K562 (cell line): ENCODE data around the gene UBXN11. TPM values are rescaled to one million over a fixed set of nuclear protein-coding genes. Genes with fewer than 3 reads are reported as not detected.

Source experiments
- ATAC-seq: fragments of 200-7000 bp; cut with Tn5 transposase; 3 replicates; pipeline ENCODE4 v1.9.1; 2020; ENCODE audit warnings: moderate library complexity
- BruUV-seq: library from RNA; stranded (reverse); fragments of 400-500 nt; replicated peaks from 2 replicates; lab custom pipeline; 2021; lab: Mats Ljungman, UMichigan
- CTCF ChIA-PET: fragments of 300-600 bp; formaldehyde crosslinking; extraction: SDS; loops from one replicate; lab custom pipeline; 2021; ENCODE audit warnings: low intra/inter-chr PET ratio; lab: Yijun Ruan, JAX
- POLR2A ChIA-PET: fragments of 300-600, 350-650 bp; sonication (Branson Sonifier 250); formaldehyde crosslinking; extraction: SDS; loops from one replicate; lab custom pipeline; 2021; ENCODE audit warnings: antibody characterized with exemption, inconsistent platforms; lab: Yijun Ruan, JAX
- DNase-seq, 4 experiments: peaks; one replicate each; pipeline versions ENCODE4 v3.0.0 to v3.0.0-alpha.2; 2011 to 2018; ENCODE audit warnings: low spot score in 3 of 4, mixed read lengths in 3 of 4; ENCODE audit errors: extremely low read depth in 1 of 4
- FAIRE-seq: peaks from 2 replicates; lab custom pipeline; 2011; peaks lifted over from hg19 to GRCh38; lab: Jason Lieb, UNC
- H2AFZ ChIP-seq: 2 replicates; pipeline ENCODE4 v1.6.0; 2011; ENCODE audit warnings: low read depth, low read length, control low read depth, inconsistent platforms
- H3K27ac ChIP-seq: fragments of 200-600 bp; 3 replicates; pipeline ENCODE4 v1.8.0; 2011; ENCODE audit warnings: low read depth, mild to moderate bottlenecking, control low read depth, inconsistent platforms, low read length, moderate library complexity, mixed read lengths; ENCODE audit errors: extremely low read depth
- H3K27me3 ChIP-seq, 2 experiments: fragments of 300-600 bp in 1 of 2; 2 replicates in 1 of 2; 3 replicates in 1 of 2; pipeline versions ENCODE4 v1.6.0 to v1.8.0; 2011; ENCODE audit warnings: inconsistent platforms in 2 of 2, low read length in 2 of 2, mild to moderate bottlenecking in 1 of 2, mixed read lengths in 1 of 2, moderate library complexity in 1 of 2; ENCODE audit not compliant: control insufficient read depth in 2 of 2, insufficient read depth in 2 of 2
- H3K36me3 ChIP-seq: fragments of 300-600 bp; 3 replicates; pipeline ENCODE4 v1.8.0; 2011; ENCODE audit warnings: mild to moderate bottlenecking, low read length, inconsistent platforms; ENCODE audit not compliant: control insufficient read depth, insufficient read depth
- H3K4me1 ChIP-seq, 2 experiments: fragments of 200-600 bp in 1 of 2; replicated peaks in 1 of 2; 2 replicates in 1 of 2; 3 replicates in 1 of 2; pipeline versions ENCODE4 v1.5.1 to v1.8.0; 2011; ENCODE audit warnings: inconsistent platforms in 2 of 2, low read length in 2 of 2, mild to moderate bottlenecking in 1 of 2, mixed read lengths in 1 of 2, moderate library complexity in 1 of 2; ENCODE audit not compliant: control insufficient read depth in 2 of 2, insufficient read depth in 2 of 2
- H3K4me2 ChIP-seq: 2 replicates; pipeline ENCODE4 v1.6.1; 2011; ENCODE audit warnings: low read length, control low read depth, inconsistent platforms, mixed read lengths; ENCODE audit not compliant: insufficient read depth
- H3K4me3 ChIP-seq: fragments of 200-600 bp; sonication (generic), shearing (Covaris generic); 2 replicates; pipeline ENCODE4 v1.5.1; 2016; ENCODE audit warnings: control low read depth, inconsistent platforms
- H3K79me2 ChIP-seq: fragments of 200-600 bp; 3 replicates; pipeline ENCODE4 v1.8.0; 2011; ENCODE audit warnings: low read length, inconsistent platforms; ENCODE audit not compliant: control insufficient read depth, insufficient read depth
- H3K9ac ChIP-seq, 2 experiments: 2 replicates each; pipeline versions ENCODE4 v1.6.0 to v1.6.1; 2011; ENCODE audit warnings: low read depth in 2 of 2, low read length in 2 of 2, control low read depth in 1 of 2, inconsistent platforms in 1 of 2, mild to moderate bottlenecking in 1 of 2, mixed read lengths in 1 of 2; ENCODE audit not compliant: insufficient read depth in 1 of 2
- H3K9me1 ChIP-seq: one replicate; pipeline ENCODE4 v1.6.0; 2011; ENCODE audit warnings: inconsistent platforms, mild to moderate bottlenecking, low read length, moderate library complexity; ENCODE audit not compliant: control insufficient read depth, insufficient read depth
- H3K9me3 ChIP-seq: replicated peaks from 2 replicates; pipeline ENCODE4 v1.5.1; 2011; ENCODE audit warnings: low read depth, low read length, inconsistent platforms; ENCODE audit not compliant: control insufficient read depth, insufficient read depth
- H4K20me1 ChIP-seq: replicated peaks from 2 replicates; pipeline ENCODE4 v1.6.1; 2011; ENCODE audit warnings: low read length, inconsistent platforms, mixed read lengths; ENCODE audit not compliant: control insufficient read depth, insufficient read depth
- BRD9 ChIP-seq: fragments of 450-650 bp; IDR thresholded peaks from 2 replicates; pipeline ENCODE4 v1.6.1; 2018; ENCODE audit warnings: low read depth; ENCODE audit not compliant: partially characterized antibody
- HMGN3 ChIP-seq: IDR thresholded peaks from 2 replicates; pipeline ENCODE4 v1.6.1; 2011; ENCODE audit warnings: borderline replicate concordance, low read depth, mild to moderate bottlenecking, mixed read lengths, low read length; ENCODE audit not compliant: insufficient read length; ENCODE audit errors: extremely low read depth
- POLR2B ChIP-seq: fragments of 450-650 bp; IDR thresholded peaks from 2 replicates; pipeline ENCODE4 v1.6.1; 2018; ENCODE audit warnings: low read depth; ENCODE audit not compliant: partially characterized antibody
- RBM25 ChIP-seq: fragments of 200-400 bp; formaldehyde crosslinking; IDR thresholded peaks from 2 replicates; pipeline ENCODE4 v1.6.1; 2018; ENCODE audit warnings: low read length, low read depth, moderate library complexity; ENCODE audit not compliant: severe bottlenecking
- TCF7L2 ChIP-seq: fragments of 150-350 bp; IDR thresholded peaks from 2 replicates; pipeline ENCODE4 v1.6.1; 2016; ENCODE audit warnings: low read depth, mild to moderate bottlenecking, low read length, moderate library complexity
- ZNF133 ChIP-seq: fragments of 250-450 bp; sonication (Bioruptor Pico); IDR thresholded peaks from 2 replicates; pipeline ENCODE4 v1.4.0; 2020; ENCODE audit warnings: mild to moderate bottlenecking
- WGBS: fragments of 100-300 bp; shearing (Covaris generic); methylation state at CpG from one replicate; pipeline ENCODE4 v1.1.6; 2016; ENCODE audit warnings: low coverage, mixed read lengths; ENCODE audit not compliant: insufficient coverage; ENCODE audit errors: missing lambda C conversion rate; 5-methylcytosine and 5-hydroxymethylcytosine counted together
- in situ Hi-C: fragments of 300-500 bp; cut with MboI; formaldehyde crosslinking; loops from 4 replicates; pipeline ENCODE4 v1.15.0; 2018; ENCODE audit warnings: inconsistent platforms, mixed read lengths
- intact Hi-C: fragments of 100-400 bp; cut with micrococcal nuclease; formaldehyde crosslinking; loops from 2 replicates; pipeline ENCODE4 v1.14.2; 2022
- polyA plus RNA-seq, 8 experiments: library from polyadenylated mRNA; depleted of rRNA in 4 of 8; stranded (reverse) in 5 of 8; unstranded in 3 of 8; fragments of >200 nt; fragmentation: Nextera tagmentation in 2 of 8; fragmentation: Illumina TruSeq in 1 of 8; extraction: Ambion mirVana in 2 of 8; extraction: Trizol in 1 of 8; gene quantifications; 2 replicates each; pipeline versions ENCODE4 v1.2.1 to v1.2.3, GENCODE V29; 2011 to 2014; ENCODE audit warnings: inconsistent platforms in 1 of 8, missing spikeins in 1 of 8
- total RNA-seq, 7 experiments: library from RNA; depleted of rRNA in 6 of 7; stranded (reverse); fragments of >200 nt in 6 of 7; fragmentation: Illumina TruSeq in 2 of 7; extraction: Trizol in 2 of 7; gene quantifications; 2 replicates each; pipeline versions ENCODE4 v1.2.1 to v1.2.3, GENCODE V29; 2011 to 2021; ENCODE audit warnings: low replicate concordance in 1 of 7
- TF ChIP-seq, protein P1 (sequence below): IDR thresholded peaks from 2 replicates; pipeline ENCODE4 v1.6.1; 2016; ENCODE audit warnings: missing genetic modification characterization, missing compliant biosample characterization

Gene UBXN11
- total and polyA plus RNA-seq, 9 of the 15 experiments (the other 6 are each of a cell fraction or from before 2014, with no cell fraction given) = 0.48 to 34.3 (median 11.3) TPM

DNA sequence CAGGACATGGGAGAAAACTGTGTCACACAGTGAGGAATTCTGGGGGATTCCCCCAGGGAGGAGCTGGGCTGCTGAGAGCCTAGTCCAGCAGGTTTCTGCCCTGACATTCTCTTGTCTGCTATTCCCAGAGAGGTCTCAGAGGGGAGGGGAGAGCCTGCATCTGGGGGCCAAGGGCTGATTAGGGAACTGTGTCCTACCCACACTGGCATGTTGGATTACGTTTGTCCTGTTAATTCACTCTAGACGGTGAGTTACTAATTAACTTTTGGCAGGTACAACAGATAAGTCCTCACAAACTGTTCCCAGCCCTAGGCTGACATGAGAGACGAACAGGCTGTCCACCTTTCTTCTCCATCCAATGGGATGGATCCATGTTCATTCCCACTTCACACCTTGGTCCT is 29.2 kb downstream of the UBXN11 start:
- ATAC-seq (no peak), FAIRE-seq (no peak), DNase-seq (no peak)
- no peak overlapping the region for H2AFZ ChIP-seq
- no peak overlapping the region for H3K4me3 ChIP-seq
- TF ChIP-seq TCF7L2 = no peak
- TF ChIP-seq, protein P1, sequence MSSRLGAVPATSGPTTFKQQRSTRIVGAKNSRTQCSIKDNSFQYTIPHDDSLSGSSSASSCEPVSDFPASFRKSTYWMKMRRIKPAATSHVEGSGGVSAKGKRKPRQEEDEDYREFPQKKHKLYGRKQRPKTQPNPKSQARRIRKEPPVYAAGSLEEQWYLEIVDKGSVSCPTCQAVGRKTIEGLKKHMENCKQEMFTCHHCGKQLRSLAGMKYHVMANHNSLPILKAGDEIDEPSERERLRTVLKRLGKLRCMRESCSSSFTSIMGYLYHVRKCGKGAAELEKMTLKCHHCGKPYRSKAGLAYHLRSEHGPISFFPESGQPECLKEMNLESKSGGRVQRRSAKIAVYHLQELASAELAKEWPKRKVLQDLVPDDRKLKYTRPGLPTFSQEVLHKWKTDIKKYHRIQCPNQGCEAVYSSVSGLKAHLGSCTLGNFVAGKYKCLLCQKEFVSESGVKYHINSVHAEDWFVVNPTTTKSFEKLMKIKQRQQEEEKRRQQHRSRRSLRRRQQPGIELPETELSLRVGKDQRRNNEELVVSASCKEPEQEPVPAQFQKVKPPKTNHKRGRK (tag) = no peak
- no peak for TF ChIP-seq HMGN3
- TF ChIP-seq BRD9 = no peak
- TF ChIP-seq ZNF133 = no peak
- TF ChIP-seq RBM25 = no peak
- no peak for TF ChIP-seq POLR2B
- CTCF ChIA-PET = interaction anchor here (0.6 to 3.2 kb wide), 4 partner anchors 44 to 683 kb away, joined by 3 to 31 read pairs (median 11); partner anchors contain the start of gene KDF1
- peaks cover 57 to 69% of the 10 kb centered on the region in 2 experiments for H3K4me1 ChIP-seq
- BruUV-seq = no TSS peak
- intact Hi-C loops = no loop called here
- no peaks in the 10 kb centered on the region for H3K9me3 ChIP-seq
- peak overlapping the region in 1 of 2 experiments; percentile 60; a peak in 1 of 4 replicates for H3K9ac ChIP-seq
- H3K4me2 ChIP-seq = no peak overlapping the region
- WGBS = 79% methylated on average over 3 of the region's 3 CpGs
- peaks cover 82% of the 10 kb centered on the region for H3K36me3 ChIP-seq
- in situ Hi-C loops = loop anchor here (5.0 kb wide), 1 partner anchor 115 kb away; no protein-coding TSS in a partner anchor
- peaks cover 5% of the 10 kb centered on the region for H3K9me1 ChIP-seq
- peak overlapping the region; percentile 81 for H3K27ac ChIP-seq
- H4K20me1 ChIP-seq = peaks cover 4% of the 10 kb centered on the region; the same call in 1 of the 2 replicates
- H3K79me2 ChIP-seq = peaks cover 24% of the 10 kb centered on the region; the same call in 2 of the 3 replicates
- H3K27me3 ChIP-seq = no peaks in the 10 kb centered on the region
- POLR2A ChIA-PET = interaction anchor here (0.8 to 3.6 kb wide), 9 partner anchors 8 to 248 kb away, joined by 3 to 10 read pairs (median 4); partner anchors contain the start of genes CD52 and CEP85
